ENCODE measurements around the gene ASPG. TPM values are rescaled to one million over a fixed set of nuclear protein-coding genes. Genes with fewer than 3 reads are reported as not detected.

Gene ASPG
- total and polyA plus RNA-seq, 4 experiments from 2014 or later: not detected

DNA sequence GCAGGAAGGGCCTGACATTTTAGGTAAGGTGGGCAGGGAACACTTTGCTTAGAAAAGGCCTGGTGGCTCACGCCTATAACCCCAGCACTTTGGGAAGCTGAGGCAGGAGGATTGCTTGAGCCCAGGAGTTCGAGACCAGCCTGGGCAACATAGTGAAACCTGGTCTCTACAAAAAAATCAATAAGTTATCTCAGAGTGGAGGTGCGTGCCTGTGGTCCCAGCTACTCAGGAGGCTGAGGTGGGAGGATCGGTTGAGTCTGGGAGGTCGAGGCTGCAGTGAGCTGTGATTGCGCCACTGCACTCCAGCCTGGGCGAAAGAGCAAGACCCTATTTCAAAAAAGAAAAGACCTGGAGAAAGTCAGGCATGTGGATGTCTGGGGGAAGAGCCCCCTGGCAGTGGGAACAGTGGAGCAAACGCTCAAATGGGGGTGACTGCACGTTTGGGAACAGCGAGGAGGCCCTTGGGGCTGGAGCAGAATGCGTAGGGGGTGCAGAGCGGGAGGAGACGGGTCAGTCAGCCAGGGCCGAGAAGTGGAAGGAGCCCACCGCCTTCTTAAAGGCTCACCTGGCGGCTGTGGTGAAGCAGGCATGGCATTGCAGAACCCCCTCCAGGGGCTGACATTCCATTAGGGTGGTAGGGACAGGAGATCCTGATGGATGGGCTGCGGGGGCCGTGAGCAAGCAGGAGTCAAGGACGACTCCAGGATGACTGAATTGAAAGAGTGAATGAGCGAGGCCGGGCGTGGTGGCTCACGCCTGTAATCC lies 46.6 kb downstream of the ASPG start:
- POLR2A ChIA-PET (ENCODE audit: partially characterized antibody): no interaction called here
- Histone ChIP-seq H3K27me3 (ENCODE audit: insufficient read depth, low read length) (peaks cover 13% of the 10 kb centered on the region), H3K27ac (ENCODE audit: low read depth, low read length) (no peak overlapping the region), H3K36me3 (ENCODE audit: insufficient read depth, low read length) (no peaks in the 10 kb centered on the region), H3K4me3 (ENCODE audit: low read length in 2 of 2) (no peak overlapping the region), H3K4me1 (ENCODE audit: insufficient read depth, low read length) (peaks cover 8% of the 10 kb centered on the region), H3K9me3 (ENCODE audit: control insufficient read depth in 1 of 2, low read length in 2 of 2) (no peaks in the 10 kb centered on the region)
- DNase-seq: no peak
- H3K9me3 Mint-ChIP-seq: peaks cover 0 to 25% (median 18%) of the 10 kb centered on the region in 8 donors
- intact Hi-C loops (cut with micrococcal nuclease): no loop called here
- no peak overlapping the region for H3K27ac Mint-ChIP-seq
- CTCF ChIA-PET (ENCODE audit: partially characterized antibody): interaction anchor here (1.1 to 1.9 kb wide), 2 partner anchors 54 to 267 kb away, joined by 3 to 5 read pairs; no protein-coding TSS in a partner anchor
- peak overlapping the region in 1 of 8 donors; percentile 26 for H3K4me3 Mint-ChIP-seq
- H3K27me3 Mint-ChIP-seq: peaks cover 36 to 40% of the 10 kb centered on the region in 2 donors
- peaks cover 0 to 6% of the 10 kb centered on the region in 2 donors for H3K36me3 Mint-ChIP-seq
- H3K4me1 Mint-ChIP-seq: peaks cover 2 to 9% (median 5%) of the 10 kb centered on the region in 4 donors

- intact Hi-C loops (cut with micrococcal nuclease): no loop called here
- peaks cover 13% of the 10 kb centered on the region for H3K27me3 ChIP-seq (ENCODE audit: insufficient read depth, low read length)
- peaks cover 14% of the 10 kb centered on the region for H3K4me1 ChIP-seq (ENCODE audit: insufficient read depth, low read length)
- H3K9me3 ChIP-seq (ENCODE audit: control insufficient read depth in 1 of 2, low read length in 2 of 2): no peaks in the 10 kb centered on the region
- Mint-ChIP-seq H3K4me1 (peaks cover 2 to 9% (median 5%) of the 10 kb centered on the region in 4 donors), H3K27ac (no peak overlapping the region), H3K4me3 (no peak overlapping the region), H3K27me3 (peaks cover 36 to 40% of the 10 kb centered on the region in 2 donors), H3K36me3 (peaks cover 0 to 6% of the 10 kb centered on the region in 2 donors), H3K9me3 (peaks cover 0 to 22% (median 16%) of the 10 kb centered on the region in 8 donors)
- H3K36me3 ChIP-seq (ENCODE audit: insufficient read depth, low read length): no peaks in the 10 kb centered on the region
- H3K27ac ChIP-seq (ENCODE audit: low read depth, low read length): no peak overlapping the region
- ChIA-PET POLR2A (ENCODE audit: partially characterized antibody) (no interaction called here), CTCF (ENCODE audit: partially characterized antibody) (interaction anchor here (0.8 to 1.9 kb wide), 3 partner anchors 55 to 431 kb away, joined by 3 to 5 read pairs (median 3); no protein-coding TSS in a partner anchor)
- DNase-seq: no peak
- H3K4me3 ChIP-seq (ENCODE audit: low read length in 2 of 2): no peak overlapping the region
These were observed 47.5 kb downstream of the ASPG start for GRCh38 chr14:104132981-104133380.

DNA sequence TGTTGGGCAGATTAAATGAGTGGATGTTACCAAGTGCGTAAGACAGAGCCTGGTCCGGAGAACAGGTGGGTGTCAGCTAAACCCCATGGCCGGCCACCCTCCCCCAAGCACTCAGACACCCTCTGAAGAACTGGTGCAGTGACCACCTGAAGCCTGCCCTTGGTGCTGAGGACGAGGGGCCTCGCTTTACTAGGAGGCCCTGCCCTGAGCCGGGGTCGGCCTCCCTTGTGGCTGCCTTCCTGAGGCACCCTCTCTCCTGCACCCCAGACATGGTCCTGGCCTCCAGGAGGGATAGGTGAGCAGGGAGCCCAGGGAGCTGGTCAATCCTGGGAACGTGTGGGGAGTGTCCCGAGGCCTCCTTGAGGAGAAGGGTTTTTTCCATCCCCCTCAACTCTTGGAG lies 48.0 kb downstream of the ASPG start:
- Histone ChIP-seq H3K4me1 (ENCODE audit: insufficient read depth, low read length) (peaks cover 15% of the 10 kb centered on the region), H3K9me3 (ENCODE audit: control insufficient read depth in 1 of 2, low read length in 2 of 2) (no peaks in the 10 kb centered on the region), H3K36me3 (ENCODE audit: insufficient read depth, low read length) (no peaks in the 10 kb centered on the region), H3K4me3 (ENCODE audit: low read length in 2 of 2) (no peak overlapping the region), H3K27ac (ENCODE audit: low read depth, low read length) (no peak overlapping the region), H3K27me3 (ENCODE audit: insufficient read depth, low read length) (peaks cover 13% of the 10 kb centered on the region)
- Mint-ChIP-seq H3K27me3 (peaks cover 36 to 39% of the 10 kb centered on the region in 2 donors), H3K4me1 (peaks cover 2 to 9% (median 5%) of the 10 kb centered on the region in 4 donors), H3K4me3 (no peak overlapping the region), H3K36me3 (peaks cover 0 to 6% of the 10 kb centered on the region in 2 donors), H3K9me3 (peaks cover 0 to 22% (median 15%) of the 10 kb centered on the region in 8 donors), H3K27ac (no peak overlapping the region)
- CTCF ChIA-PET (ENCODE audit: partially characterized antibody): interaction anchor here (0.8 to 1.0 kb wide), 2 partner anchors 266 to 431 kb away, joined by 3 read pairs; no protein-coding TSS in a partner anchor
- intact Hi-C loops (cut with micrococcal nuclease): no loop called here
- POLR2A ChIA-PET (ENCODE audit: partially characterized antibody): no interaction called here
- DNase-seq: no peak

DNA sequence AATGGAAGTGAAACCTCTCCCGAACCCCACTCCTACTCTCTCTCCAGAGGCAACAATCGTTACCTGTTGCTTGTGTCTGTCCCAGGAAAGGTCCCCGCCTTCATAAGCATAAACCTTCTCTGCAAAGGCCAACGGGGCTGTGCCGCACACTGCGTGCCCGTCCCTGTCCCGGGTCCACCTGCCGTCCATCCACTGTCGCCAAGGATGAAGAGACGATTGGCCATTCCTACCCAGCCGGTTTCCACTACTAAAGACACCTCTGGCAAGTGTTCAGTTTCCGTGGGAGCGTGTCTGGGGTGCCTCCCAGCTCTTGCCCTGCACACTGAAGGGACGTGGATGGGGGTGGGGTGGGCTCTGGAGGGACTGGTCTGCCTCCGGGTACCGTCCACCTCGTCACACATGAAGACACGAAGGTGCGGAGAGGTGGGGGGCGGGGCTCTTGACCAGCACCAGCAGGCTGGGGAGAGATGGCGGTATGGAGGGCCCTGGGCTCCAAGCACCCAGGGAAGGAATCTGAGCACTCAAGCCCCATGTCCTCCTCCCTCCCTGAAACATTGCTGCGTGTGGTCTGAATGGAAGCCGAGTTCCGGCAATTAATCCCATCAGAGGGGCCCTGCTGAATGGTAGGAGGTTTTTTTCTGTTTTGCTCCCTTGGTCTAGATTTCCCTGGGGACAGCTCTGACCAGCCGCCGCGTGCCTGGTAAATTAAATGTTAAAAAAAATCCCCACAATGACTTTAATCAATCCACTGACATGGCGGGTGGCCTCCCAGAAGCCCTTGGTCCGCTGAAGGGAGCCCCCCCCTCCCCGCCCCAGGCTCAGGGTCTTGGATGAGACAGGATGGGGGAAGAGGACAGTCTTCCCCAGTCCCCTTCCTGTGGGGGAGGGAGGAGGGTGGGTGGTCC lies 48.8 kb downstream of the ASPG start:
- no peak overlapping the region for H3K4me3 ChIP-seq (ENCODE audit: low read length in 2 of 2)
- H3K4me1 ChIP-seq (ENCODE audit: insufficient read depth, low read length): peaks cover 15% of the 10 kb centered on the region
- Mint-ChIP-seq H3K4me1 (peaks cover 2 to 9% (median 5%) of the 10 kb centered on the region in 4 donors), H3K27me3 (peaks cover 36% of the 10 kb centered on the region in 2 donors), H3K36me3 (peaks cover 0 to 6% of the 10 kb centered on the region in 2 donors), H3K9me3 (peaks cover 0 to 16% (median 11%) of the 10 kb centered on the region in 8 donors), H3K4me3 (peak overlapping the region in 1 of 8 donors; percentile 20), H3K27ac (no peak overlapping the region)
- H3K27ac ChIP-seq (ENCODE audit: low read depth, low read length): no peak overlapping the region
- no peaks in the 10 kb centered on the region for H3K9me3 ChIP-seq (ENCODE audit: control insufficient read depth in 1 of 2, low read length in 2 of 2)
- no peak for DNase-seq
- CTCF ChIA-PET (ENCODE audit: partially characterized antibody): interaction anchor here (1.2 kb wide), 1 partner anchor 430 kb away, joined by 4 read pairs; no protein-coding TSS in a partner anchor
- POLR2A ChIA-PET (ENCODE audit: partially characterized antibody): no interaction called here
- intact Hi-C loops (cut with micrococcal nuclease): no loop called here
- peaks cover 13% of the 10 kb centered on the region for H3K27me3 ChIP-seq (ENCODE audit: insufficient read depth, low read length)
- H3K36me3 ChIP-seq (ENCODE audit: insufficient read depth, low read length): no peaks in the 10 kb centered on the region

DNA sequence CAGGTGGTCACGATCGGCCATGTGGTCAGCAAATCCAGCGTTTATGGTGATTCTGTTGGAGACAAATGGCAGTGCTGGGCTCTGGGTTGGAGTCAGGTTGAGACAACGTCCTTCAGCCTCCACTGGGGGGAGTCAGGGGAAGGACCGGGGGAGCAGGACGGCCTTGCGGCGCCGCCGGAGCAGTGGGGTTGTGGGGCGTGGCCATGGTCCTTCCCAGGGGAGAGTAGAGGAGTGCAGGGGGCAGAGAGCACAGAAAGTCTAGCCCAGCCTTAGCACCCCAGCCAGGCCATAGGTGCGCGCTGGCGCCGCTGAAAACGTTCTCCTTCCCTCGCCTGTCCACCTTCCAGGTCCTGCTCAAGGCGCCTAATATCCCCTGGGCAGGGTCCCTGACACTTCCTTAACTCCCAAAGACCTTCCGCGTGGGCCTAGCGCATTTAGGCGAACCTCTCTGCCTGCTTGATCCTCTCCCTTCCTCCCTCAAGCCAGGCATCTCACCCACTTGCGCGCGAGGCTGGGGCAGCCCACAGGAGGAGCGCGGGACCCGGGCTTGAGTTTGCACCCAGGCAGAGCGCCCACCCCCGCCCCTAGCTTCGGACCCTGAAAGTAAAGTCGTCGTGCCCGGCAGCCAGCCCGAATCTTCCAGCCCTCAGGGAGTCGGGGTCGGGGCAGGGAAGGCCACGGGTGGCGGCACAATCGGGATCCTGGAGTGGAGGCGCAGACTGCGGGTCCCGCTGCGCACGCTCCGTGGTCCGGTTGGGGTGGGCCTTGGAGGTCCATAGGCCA lies 49.8 kb downstream of the ASPG start:
- ChIA-PET CTCF (ENCODE audit: partially characterized antibody) (interaction anchor here (1.0 to 1.2 kb wide), 2 partner anchors 264 to 429 kb away, joined by 3 to 4 read pairs; no protein-coding TSS in a partner anchor), POLR2A (ENCODE audit: partially characterized antibody) (no interaction called here)
- no peak for DNase-seq
- Mint-ChIP-seq H3K36me3 (no peaks in the 10 kb centered on the region), H3K27ac (no peak overlapping the region), H3K4me1 (peaks cover 2 to 9% (median 5%) of the 10 kb centered on the region in 4 donors), H3K4me3 (peak overlapping the region in 3 of 8 donors; percentile 16 to 76 (median 52)), H3K27me3 (peaks cover 36 to 37% of the 10 kb centered on the region in 2 donors), H3K9me3 (peaks cover 0 to 7% (median 2%) of the 10 kb centered on the region in 8 donors)
- no peak overlapping the region for H3K27ac ChIP-seq (ENCODE audit: low read depth, low read length)
- intact Hi-C loops (cut with micrococcal nuclease): no loop called here
- H3K4me1 ChIP-seq (ENCODE audit: insufficient read depth, low read length): peaks cover 15% of the 10 kb centered on the region
- no peaks in the 10 kb centered on the region for H3K9me3 ChIP-seq (ENCODE audit: control insufficient read depth in 1 of 2, low read length in 2 of 2)
- no peaks in the 10 kb centered on the region for H3K36me3 ChIP-seq (ENCODE audit: insufficient read depth, low read length)
- no peak overlapping the region for H3K4me3 ChIP-seq (ENCODE audit: low read length in 2 of 2)
- peaks cover 13% of the 10 kb centered on the region for H3K27me3 ChIP-seq (ENCODE audit: insufficient read depth, low read length)

- CTCF ChIA-PET (ENCODE audit: partially characterized antibody): interaction anchor here (1.0 kb wide), 1 partner anchor 263 kb away, joined by 3 read pairs; no protein-coding TSS in a partner anchor
- Histone ChIP-seq H3K27ac (ENCODE audit: low read depth, low read length) (no peak overlapping the region), H3K4me1 (ENCODE audit: insufficient read depth, low read length) (peaks cover 15% of the 10 kb centered on the region), H3K27me3 (ENCODE audit: insufficient read depth, low read length) (peaks cover 13% of the 10 kb centered on the region), H3K36me3 (ENCODE audit: insufficient read depth, low read length) (no peaks in the 10 kb centered on the region), H3K9me3 (ENCODE audit: control insufficient read depth in 1 of 2, low read length in 2 of 2) (no peaks in the 10 kb centered on the region), H3K4me3 (ENCODE audit: low read length in 2 of 2) (no peak overlapping the region)
- Mint-ChIP-seq H3K27ac (no peak overlapping the region), H3K9me3 (peaks cover 0 to 2% (median 0%) of the 10 kb centered on the region in 8 donors), H3K36me3 (no peaks in the 10 kb centered on the region), H3K4me1 (peaks cover 2 to 9% (median 5%) of the 10 kb centered on the region in 4 donors), H3K4me3 (no peak overlapping the region), H3K27me3 (peaks cover 35 to 36% of the 10 kb centered on the region in 2 donors)
- intact Hi-C loops (cut with micrococcal nuclease): no loop called here
- DNase-seq: no peak
- POLR2A ChIA-PET (ENCODE audit: partially characterized antibody): no interaction called here
These were observed 50.5 kb downstream of the ASPG start for GRCh38 chr14:104135904-104136471.
